Measurements from ENCODE around the gene DAZAP1. TPM values are rescaled to one million over a fixed set of nuclear protein-coding genes. Genes with fewer than 3 reads are reported as not detected.
A peak's percentile ranks its signal among the peaks of the same experiment; 100 is the strongest.

Gene DAZAP1
- total RNA-seq, 1 experiment from 2014 or later: 360 TPM

- TF ChIP-seq, protein P1, sequence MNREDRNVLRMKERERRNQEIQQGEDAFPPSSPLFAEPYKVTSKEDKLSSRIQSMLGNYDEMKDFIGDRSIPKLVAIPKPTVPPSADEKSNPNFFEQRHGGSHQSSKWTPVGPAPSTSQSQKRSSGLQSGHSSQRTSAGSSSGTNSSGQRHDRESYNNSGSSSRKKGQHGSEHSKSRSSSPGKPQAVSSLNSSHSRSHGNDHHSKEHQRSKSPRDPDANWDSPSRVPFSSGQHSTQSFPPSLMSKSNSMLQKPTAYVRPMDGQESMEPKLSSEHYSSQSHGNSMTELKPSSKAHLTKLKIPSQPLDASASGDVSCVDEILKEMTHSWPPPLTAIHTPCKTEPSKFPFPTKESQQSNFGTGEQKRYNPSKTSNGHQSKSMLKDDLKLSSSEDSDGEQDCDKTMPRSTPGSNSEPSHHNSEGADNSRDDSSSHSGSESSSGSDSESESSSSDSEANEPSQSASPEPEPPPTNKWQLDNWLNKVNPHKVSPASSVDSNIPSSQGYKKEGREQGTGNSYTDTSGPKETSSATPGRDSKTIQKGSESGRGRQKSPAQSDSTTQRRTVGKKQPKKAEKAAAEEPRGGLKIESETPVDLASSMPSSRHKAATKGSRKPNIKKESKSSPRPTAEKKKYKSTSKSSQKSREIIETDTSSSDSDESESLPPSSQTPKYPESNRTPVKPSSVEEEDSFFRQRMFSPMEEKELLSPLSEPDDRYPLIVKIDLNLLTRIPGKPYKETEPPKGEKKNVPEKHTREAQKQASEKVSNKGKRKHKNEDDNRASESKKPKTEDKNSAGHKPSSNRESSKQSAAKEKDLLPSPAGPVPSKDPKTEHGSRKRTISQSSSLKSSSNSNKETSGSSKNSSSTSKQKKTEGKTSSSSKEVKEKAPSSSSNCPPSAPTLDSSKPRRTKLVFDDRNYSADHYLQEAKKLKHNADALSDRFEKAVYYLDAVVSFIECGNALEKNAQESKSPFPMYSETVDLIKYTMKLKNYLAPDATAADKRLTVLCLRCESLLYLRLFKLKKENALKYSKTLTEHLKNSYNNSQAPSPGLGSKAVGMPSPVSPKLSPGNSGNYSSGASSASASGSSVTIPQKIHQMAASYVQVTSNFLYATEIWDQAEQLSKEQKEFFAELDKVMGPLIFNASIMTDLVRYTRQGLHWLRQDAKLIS (CRISPR knock-in tag; IDR thresholded peaks at IDR 0.05; ENCODE audit: borderline replicate concordance): peak; percentile 85
- TF ChIP-seq ZNF317 (CRISPR knock-in tag; IDR thresholded peaks at IDR 0.05; ENCODE audit: borderline replicate concordance, low read depth): peak; percentile 47; the same call in 1 of the 2 replicates
- TF ChIP-seq, protein P2, sequence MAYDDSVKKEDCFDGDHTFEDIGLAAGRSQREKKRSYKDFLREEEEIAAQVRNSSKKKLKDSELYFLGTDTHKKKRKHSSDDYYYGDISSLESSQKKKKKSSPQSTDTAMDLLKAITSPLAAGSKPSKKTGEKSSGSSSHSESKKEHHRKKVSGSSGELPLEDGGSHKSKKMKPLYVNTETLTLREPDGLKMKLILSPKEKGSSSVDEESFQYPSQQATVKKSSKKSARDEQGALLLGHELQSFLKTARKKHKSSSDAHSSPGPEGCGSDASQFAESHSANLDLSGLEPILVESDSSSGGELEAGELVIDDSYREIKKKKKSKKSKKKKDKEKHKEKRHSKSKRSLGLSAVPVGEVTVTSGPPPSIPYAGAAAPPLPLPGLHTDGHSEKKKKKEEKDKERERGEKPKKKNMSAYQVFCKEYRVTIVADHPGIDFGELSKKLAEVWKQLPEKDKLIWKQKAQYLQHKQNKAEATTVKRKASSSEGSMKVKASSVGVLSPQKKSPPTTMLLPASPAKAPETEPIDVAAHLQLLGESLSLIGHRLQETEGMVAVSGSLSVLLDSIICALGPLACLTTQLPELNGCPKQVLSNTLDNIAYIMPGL (CRISPR knock-in tag; IDR thresholded peaks at IDR 0.05): peak; percentile 98
- TF ChIP-seq ZNF416 (CRISPR knock-in tag; IDR thresholded peaks at IDR 0.05): no peak; the same call in 1 of the 2 replicates
- TF ChIP-seq, protein P3, sequence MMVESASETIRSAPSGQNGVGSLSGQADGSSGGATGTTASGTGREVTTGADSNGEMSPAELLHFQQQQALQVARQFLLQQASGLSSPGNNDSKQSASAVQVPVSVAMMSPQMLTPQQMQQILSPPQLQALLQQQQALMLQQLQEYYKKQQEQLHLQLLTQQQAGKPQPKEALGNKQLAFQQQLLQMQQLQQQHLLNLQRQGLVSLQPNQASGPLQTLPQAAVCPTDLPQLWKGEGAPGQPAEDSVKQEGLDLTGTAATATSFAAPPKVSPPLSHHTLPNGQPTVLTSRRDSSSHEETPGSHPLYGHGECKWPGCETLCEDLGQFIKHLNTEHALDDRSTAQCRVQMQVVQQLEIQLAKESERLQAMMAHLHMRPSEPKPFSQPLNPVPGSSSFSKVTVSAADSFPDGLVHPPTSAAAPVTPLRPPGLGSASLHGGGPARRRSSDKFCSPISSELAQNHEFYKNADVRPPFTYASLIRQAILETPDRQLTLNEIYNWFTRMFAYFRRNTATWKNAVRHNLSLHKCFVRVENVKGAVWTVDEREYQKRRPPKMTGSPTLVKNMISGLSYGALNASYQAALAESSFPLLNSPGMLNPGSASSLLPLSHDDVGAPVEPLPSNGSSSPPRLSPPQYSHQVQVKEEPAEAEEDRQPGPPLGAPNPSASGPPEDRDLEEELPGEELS (CRISPR knock-in tag; IDR thresholded peaks at IDR 0.05): peak; percentile 89
- TF ChIP-seq E2F1 (CRISPR knock-in tag; IDR thresholded peaks at IDR 0.05): no peak
- TF ChIP-seq NFATC4 (CRISPR knock-in tag; IDR thresholded peaks at IDR 0.05): peak; percentile 51; the same call in 1 of the 2 replicates
- TF ChIP-seq, protein P4, sequence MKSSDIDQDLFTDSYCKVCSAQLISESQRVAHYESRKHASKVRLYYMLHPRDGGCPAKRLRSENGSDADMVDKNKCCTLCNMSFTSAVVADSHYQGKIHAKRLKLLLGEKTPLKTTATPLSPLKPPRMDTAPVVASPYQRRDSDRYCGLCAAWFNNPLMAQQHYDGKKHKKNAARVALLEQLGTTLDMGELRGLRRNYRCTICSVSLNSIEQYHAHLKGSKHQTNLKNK (CRISPR knock-in tag; IDR thresholded peaks at IDR 0.05): no peak; the same call in 1 of the 2 replicates
- 0 out of 2 replicates have a peak, but pooled peaks have one; percentile 23 for TF ChIP-seq ERG (CRISPR knock-in tag; IDR thresholded peaks at IDR 0.05)
- TF ChIP-seq ZNF138 (CRISPR knock-in tag; conservative IDR thresholded peaks at IDR 0.05): no peak
- TF ChIP-seq, protein P5, sequence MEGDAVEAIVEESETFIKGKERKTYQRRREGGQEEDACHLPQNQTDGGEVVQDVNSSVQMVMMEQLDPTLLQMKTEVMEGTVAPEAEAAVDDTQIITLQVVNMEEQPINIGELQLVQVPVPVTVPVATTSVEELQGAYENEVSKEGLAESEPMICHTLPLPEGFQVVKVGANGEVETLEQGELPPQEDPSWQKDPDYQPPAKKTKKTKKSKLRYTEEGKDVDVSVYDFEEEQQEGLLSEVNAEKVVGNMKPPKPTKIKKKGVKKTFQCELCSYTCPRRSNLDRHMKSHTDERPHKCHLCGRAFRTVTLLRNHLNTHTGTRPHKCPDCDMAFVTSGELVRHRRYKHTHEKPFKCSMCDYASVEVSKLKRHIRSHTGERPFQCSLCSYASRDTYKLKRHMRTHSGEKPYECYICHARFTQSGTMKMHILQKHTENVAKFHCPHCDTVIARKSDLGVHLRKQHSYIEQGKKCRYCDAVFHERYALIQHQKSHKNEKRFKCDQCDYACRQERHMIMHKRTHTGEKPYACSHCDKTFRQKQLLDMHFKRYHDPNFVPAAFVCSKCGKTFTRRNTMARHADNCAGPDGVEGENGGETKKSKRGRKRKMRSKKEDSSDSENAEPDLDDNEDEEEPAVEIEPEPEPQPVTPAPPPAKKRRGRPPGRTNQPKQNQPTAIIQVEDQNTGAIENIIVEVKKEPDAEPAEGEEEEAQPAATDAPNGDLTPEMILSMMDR (IDR thresholded peaks at IDR 0.05): peak; percentile 77
- TF ChIP-seq, protein P6, sequence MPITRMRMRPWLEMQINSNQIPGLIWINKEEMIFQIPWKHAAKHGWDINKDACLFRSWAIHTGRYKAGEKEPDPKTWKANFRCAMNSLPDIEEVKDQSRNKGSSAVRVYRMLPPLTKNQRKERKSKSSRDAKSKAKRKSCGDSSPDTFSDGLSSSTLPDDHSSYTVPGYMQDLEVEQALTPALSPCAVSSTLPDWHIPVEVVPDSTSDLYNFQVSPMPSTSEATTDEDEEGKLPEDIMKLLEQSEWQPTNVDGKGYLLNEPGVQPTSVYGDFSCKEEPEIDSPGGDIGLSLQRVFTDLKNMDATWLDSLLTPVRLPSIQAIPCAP (CRISPR knock-in tag; IDR thresholded peaks at IDR 0.05): peak; percentile 90
- TF ChIP-seq NFE2L1 (CRISPR knock-in tag; IDR thresholded peaks at IDR 0.05): no peak
- peak; percentile 76 for TF ChIP-seq ZBTB43 (CRISPR knock-in tag; IDR thresholded peaks at IDR 0.05)
- no peak for TF ChIP-seq OVOL2 (CRISPR knock-in tag; IDR thresholded peaks at IDR 0.05; ENCODE audit: borderline replicate concordance)
- TF ChIP-seq ZNF425 (CRISPR knock-in tag; conservative IDR thresholded peaks at IDR 0.05): no peak
Observed at GRCh38 chr19:1438035-1438932, 30.9 kb downstream of the DAZAP1 start, which contains the start of gene RPS15 (continued).
